Measurements from ENCODE around the gene NEK1.
"Not testable (repeated sequence)": the region's sequence is repeated elsewhere in the genome, so short reads cannot be mapped to it uniquely, and the experiment has no call there.

Gene NEK1

GRCh38 chr4:169437299-169438047, 174.9 kb downstream of the NEK1 start:
- in situ Hi-C loops (cut with MboI; ENCODE audit: low sequenced_read_pairs), result no loop called here

GRCh38 chr4:169436734-169437133, 175.6 kb downstream of the NEK1 start:
- in situ Hi-C loops (cut with MboI; ENCODE audit: low sequenced_read_pairs), result no loop called here

DNA sequence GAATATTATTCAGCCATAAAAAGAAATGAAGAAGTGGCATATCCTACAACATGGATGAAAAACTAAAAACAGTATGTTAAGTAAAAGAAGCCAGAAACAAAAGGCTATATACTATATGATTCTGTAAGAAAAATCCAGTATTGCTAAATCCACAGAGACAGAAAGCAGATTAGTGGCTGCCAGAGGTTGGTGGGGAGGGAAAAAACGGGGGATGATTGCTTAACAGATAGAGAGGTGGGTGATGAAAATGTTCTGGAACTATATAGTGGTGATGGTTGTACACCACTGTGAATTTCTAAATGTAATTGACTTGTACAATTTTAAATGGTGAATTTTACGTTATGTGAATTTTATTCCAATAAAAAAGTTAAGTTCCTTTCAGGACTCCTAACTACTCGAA, 184.0 kb downstream of the NEK1 start:
- in situ Hi-C loops (cut with MboI; ENCODE audit: low sequenced_read_pairs), result no loop called here

DNA sequence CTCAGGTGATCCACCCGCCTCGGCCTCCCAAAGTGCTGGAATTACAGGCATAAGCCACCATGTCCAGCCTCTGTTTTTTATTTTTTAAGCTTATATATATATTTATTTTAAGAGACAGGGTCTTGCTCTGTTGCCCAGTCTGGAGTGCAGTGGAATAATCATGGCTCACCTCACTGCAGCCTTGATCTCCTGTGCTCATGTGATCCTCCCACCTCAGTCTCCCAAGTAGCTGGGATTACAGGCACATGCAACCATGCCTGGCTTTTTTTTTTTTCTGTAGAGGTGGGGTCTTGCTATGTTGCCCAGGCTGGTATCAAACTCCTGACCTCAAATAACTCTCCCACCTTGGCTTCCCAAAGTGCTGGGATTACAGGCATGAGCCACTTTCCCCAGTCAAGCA, 184.7 kb downstream of the NEK1 start:
- in situ Hi-C loops (cut with MboI; ENCODE audit: low sequenced_read_pairs), result not testable (repeated sequence)

DNA sequence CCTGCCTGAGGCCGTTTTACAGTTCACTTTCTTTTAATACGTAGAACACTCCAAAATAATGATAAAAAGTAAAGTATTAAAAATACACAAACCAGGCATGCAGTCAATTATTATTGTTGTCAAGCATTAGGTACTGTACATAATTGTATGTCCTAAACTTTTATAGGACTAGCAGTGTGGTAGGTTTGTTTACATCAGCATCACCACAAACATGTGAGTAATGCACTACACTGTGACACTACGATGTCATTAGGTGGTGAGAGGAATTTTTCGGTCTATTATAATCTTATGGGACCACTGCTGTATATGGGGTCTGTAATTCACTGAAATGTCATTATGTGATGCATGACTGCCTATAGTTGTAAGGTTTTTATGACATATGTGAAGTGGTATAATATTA, 192.1 kb downstream of the NEK1 start:
- in situ Hi-C loops (cut with MboI; ENCODE audit: low sequenced_read_pairs), result no loop called here

GRCh38 chr4:169418846-169419245, 193.5 kb downstream of the NEK1 start:
- in situ Hi-C loops (cut with MboI; ENCODE audit: low sequenced_read_pairs), result no loop called here

DNA sequence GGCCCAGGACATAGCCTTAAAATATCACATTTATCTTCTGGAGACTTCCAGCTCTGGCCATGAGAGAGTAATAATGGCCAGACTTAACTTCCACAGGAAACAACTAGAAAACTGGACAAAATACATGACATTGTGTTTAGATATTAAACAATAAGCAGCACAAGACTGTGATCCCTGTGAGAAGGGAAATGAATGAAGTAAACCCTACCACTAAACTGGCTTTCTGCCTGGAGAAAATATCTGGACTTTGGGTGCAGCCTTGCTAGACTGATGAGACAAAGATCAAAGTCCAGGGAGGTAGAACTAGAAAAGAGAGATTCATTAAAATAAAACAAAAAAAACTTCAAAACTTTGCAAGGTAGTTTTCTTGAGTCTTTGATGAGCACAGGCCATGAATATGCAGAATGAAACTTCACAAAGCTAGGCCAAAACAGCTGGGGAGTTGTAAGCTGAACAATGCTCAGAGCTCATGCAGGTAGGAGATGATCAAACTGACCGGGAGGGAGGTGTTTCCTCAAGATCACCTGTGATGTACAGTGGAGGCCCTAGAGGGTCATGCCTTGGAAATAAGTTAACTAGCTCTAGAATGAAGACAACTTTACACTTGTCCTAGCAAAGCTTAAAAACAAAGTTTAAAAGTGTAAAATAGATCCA, 194.6 kb downstream of the NEK1 start:
- in situ Hi-C loops (cut with MboI; ENCODE audit: low sequenced_read_pairs), result no loop called here

GRCh38 chr4:169416997-169417396, 195.4 kb downstream of the NEK1 start:
- in situ Hi-C loops (cut with MboI; ENCODE audit: low sequenced_read_pairs), result no loop called here

DNA sequence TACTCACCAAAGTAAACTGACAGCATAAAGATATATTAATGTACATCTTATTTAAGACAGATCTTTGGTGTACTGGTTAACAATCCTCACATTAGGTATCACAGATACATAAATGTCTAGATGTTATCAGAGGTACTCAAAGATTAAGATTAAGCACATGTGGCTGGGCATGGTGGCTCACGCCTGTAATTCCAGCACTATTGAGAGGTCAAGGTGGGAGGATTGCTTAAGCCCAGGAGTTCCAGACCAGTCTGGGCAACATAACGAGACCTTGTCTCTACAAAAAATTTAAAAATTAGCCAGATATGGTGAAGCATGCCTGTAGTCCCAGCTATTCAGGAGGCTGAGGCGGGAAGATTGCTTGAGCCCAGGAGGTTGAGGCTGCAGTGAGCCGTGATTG, 195.9 kb downstream of the NEK1 start:
- in situ Hi-C loops (cut with MboI; ENCODE audit: low sequenced_read_pairs), result no loop called here

GRCh38 chr4:169414913-169415312, 197.5 kb downstream of the NEK1 start:
- in situ Hi-C loops (cut with MboI; ENCODE audit: low sequenced_read_pairs), result no loop called here

GRCh38 chr4:169412046-169412445, 200.3 kb downstream of the NEK1 start:
- in situ Hi-C loops (cut with MboI; ENCODE audit: low sequenced_read_pairs), result no loop called here

- in situ Hi-C loops (cut with MboI; ENCODE audit: low sequenced_read_pairs), result no loop called here
These were observed 201.3 kb downstream of the NEK1 start for GRCh38 chr4:169410839-169411770.

GRCh38 chr4:169407217-169407845, 205.1 kb downstream of the NEK1 start:
- in situ Hi-C loops (cut with MboI; ENCODE audit: low sequenced_read_pairs), result no loop called here

DNA sequence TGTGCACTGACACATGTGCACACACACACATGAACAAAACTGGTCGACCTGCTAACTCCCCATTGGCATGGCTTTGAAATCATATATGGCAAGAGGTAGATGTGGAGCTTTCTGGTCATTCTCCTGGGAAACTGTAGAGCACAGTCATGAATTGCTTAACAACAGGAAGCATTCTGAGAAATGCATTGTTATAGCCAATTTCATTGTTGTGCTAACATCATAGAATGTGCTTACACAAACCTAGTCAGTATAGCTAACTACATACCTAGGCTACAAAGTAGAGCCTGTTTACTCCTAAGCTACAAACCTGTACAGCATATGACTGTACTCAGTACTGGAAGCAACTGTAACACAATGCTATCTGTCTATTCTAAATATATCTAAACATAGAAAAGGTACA, 207.4 kb downstream of the NEK1 start:
- in situ Hi-C loops (cut with MboI; ENCODE audit: low sequenced_read_pairs), result no loop called here

DNA sequence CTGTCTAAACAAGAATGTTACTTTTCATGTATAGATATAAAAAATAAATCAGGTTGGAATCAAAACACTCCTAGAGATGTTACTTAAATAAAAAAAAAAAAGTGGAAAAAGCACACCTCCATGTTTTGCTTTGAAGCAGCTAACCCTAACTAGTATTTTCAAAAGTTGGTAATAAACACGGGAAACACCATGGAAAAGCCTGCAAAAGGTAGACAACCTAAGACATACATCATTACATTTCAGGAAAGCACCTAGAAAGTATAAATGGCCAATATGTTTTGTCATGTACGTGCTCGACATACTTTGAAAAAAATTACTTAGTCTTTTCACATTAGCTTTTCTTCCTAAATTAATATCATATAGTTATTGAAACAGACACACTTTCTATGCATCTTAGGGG, 211.6 kb downstream of the NEK1 start:
- in situ Hi-C loops (cut with MboI; ENCODE audit: low sequenced_read_pairs), result no loop called here

DNA sequence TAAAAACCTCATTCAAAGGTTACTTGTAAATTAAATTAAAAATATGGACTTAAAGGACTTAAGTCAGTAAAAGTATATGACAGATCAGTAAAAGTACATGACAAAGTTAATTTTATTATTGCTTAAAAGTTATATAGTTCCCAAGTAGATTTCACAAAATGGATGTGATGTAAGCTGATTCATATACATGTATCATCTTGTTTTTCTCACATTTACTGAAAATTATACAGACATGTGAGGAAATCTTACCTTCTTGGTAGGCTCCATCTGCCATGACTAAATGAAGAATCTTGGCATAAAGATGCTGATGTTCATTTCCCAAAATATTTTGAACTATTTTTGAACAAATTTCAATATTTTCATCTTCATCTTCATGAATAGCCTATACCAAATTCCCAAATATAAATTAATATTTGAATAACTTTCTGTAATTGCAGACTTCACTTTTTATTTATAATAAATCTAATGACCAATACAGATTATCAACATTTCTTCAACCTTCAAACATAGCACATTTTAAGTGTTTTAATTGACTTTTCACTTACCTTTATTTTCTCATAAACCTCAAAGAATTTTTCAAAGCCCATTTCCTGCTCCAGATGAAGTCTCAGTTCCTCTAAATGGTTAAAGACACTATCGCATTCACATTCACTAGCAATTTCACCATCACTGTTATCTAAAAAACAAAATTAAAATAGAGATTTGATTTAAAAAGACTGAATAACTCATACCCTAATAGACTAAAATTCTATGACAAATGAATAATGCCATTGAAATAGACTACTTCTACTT, 212.2 kb downstream of the NEK1 start:
- in situ Hi-C loops (cut with MboI; ENCODE audit: low sequenced_read_pairs), result no loop called here

- in situ Hi-C loops (cut with MboI; ENCODE audit: low sequenced_read_pairs), result no loop called here
These were observed 214.1 kb downstream of the NEK1 start for GRCh38 chr4:169398316-169398715.

DNA sequence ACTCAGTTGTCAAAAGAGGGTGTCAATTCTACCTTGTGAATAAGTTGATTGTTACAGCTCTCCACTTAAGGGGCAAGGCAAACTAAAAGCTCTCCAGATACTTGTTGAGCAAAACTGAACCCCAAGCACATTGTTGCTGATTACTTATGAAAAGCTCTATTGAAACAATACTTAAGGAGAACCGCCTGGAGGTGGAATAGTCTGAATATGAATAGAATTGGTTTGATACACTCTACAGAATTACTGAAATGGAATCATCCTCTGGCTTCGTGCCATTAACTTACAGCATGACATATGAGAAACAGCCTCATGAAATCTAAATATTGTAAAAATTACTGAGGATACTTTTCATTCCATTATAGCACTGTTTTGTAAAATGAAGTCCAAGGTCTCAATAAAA, 214.6 kb downstream of the NEK1 start:
- in situ Hi-C loops (cut with MboI; ENCODE audit: low sequenced_read_pairs), result no loop called here

DNA sequence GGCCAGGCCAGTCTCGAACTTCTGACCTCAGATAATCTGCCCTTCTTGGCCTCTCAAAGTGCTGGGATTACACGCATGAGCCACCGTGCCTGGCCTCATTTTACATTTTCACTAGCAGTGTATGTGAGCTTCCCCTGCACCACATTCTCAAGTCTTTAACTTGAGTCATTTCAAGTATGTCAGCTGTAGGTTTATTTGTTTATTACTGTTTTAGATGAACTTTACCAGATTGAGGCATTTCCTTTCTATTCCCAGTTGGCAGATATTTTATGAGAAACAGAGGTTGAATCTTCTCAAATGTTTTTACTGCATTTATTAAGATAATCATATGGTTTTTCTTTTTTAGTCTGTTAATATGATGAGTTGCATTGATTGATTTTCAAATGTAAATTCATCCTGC, 227.0 kb downstream of the NEK1 start:
- in situ Hi-C loops (cut with MboI; ENCODE audit: low sequenced_read_pairs), result no loop called here

- in situ Hi-C loops (cut with MboI; ENCODE audit: low sequenced_read_pairs), result no loop called here
These were observed 227.6 kb downstream of the NEK1 start for GRCh38 chr4:169384779-169385178.
